Ishikawa (cell line): Measurements from ENCODE around the gene STX3.

Experiments
- EP300 ChIP-seq: IDR thresholded peaks from 2 replicates; pipeline ENCODE4 v1.6.1; 2012; ENCODE audit warnings: borderline replicate concordance
- TF ChIP-seq, protein P1 (sequence below): IDR thresholded peaks from 2 replicates; pipeline ENCODE4 v1.6.1; 2012

DNA sequence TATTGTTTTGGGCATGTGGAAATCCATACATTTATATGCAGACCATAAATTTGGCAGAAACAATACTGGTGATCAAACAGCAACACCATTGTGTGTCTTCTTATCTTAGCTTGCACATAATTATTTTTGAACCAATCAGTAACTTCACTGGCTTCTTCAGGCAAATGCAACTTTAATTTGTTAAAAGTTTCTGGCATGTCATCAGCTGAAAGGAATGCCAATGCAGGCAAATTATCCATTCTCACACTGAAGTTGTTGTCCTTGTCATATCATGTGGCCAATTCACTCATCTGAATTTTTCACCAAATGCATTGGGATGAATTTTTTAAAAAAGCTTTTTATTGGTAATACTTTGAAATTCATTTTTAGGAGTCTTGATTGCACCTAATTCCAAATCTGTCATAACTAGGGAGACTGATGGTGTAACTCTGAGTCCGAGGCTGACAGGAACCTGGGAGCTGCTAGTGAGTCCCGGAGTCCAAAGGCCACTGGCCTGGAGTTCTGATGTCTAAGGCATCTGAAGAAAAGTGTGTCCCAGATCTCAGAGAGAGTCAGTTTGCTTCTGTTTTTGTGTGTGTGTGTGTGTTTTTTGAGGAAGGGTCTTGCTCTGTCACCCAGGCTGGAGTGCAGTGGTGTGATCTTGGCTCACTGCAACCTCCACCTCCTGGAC is 24.1 kb upstream of the STX3 start:
- no peak for TF ChIP-seq EP300
- TF ChIP-seq, protein P1, sequence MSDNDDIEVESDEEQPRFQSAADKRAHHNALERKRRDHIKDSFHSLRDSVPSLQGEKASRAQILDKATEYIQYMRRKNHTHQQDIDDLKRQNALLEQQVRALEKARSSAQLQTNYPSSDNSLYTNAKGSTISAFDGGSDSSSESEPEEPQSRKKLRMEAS = no peak
